Thyroid gland (tissue), 4 donors: ENCODE measurements around the gene OSGIN1. TPM values are rescaled to one million over a fixed set of nuclear protein-coding genes. Genes with fewer than 3 reads are reported as not detected.
"Not testable (repeated sequence)": the region's sequence is repeated elsewhere in the genome, so short reads cannot be mapped to it uniquely, and the experiment has no call there.

Experiments
- DNase-seq, 2 donors: peaks; one replicate each; pipeline ENCODE4 v3.0.0-alpha.2; 2019
- H3K27ac ChIP-seq, 3 donors: fragments of 200-600 bp; sonication (generic); 1 replicate in 2 of 3; 2 replicates in 1 of 3; pipeline ENCODE4 v1.5.1; 2016 to 2019; ENCODE audit warnings: mild to moderate bottlenecking in 1 of 3, moderate library complexity in 1 of 3
- H3K27me3 ChIP-seq: fragments of 200-600 bp; sonication (generic); one replicate; pipeline ENCODE4 v1.5.1; 2019
- H3K36me3 ChIP-seq, 2 donors: fragments of 200-600 bp; sonication (generic); one replicate each; pipeline ENCODE4 v1.5.1; 2016 to 2019
- H3K4me1 ChIP-seq, 2 donors: fragments of 200-600 bp; sonication (generic); one replicate each; pipeline ENCODE4 v1.5.1; 2017 to 2019
- H3K4me3 ChIP-seq, 3 donors: fragments of 200-600 bp; sonication (generic); replicated peaks in 1 of 3; 1 replicate in 2 of 3; 2 replicates in 1 of 3; pipeline ENCODE4 v1.5.1; 2016; ENCODE audit warnings: mild to moderate bottlenecking in 1 of 3
- H3K9me3 ChIP-seq: fragments of 200-600 bp; sonication (generic); one replicate; pipeline ENCODE4 v1.5.1; 2017
- POLR2A ChIP-seq, 2 donors: fragments of 450-650 bp; IDR thresholded peaks; one replicate each; pipeline ENCODE4 v1.6.1; 2017; ENCODE audit warnings: antibody characterized with exemption in 2 of 2, mild to moderate bottlenecking in 2 of 2, moderate library complexity in 1 of 2
- WGBS, 2 donors: methylation state at CpG; one replicate each; pipeline ENCODE4 v1.1.5; 2017; 5-methylcytosine and 5-hydroxymethylcytosine counted together
- intact Hi-C: fragments of 100-400 bp; cut with DNase I; formaldehyde crosslinking; loops from one replicate; pipeline ENCODE4 v1.15.1; 2023
- total RNA-seq, 4 donors: library from RNA; depleted of rRNA; stranded (reverse); fragments of >200 nt; gene quantifications; one replicate each; pipeline ENCODE4 v1.2.3, GENCODE V29; 2016
- TF ChIP-seq, protein P1 (sequence below), 6 experiments: fragments of 200-600 bp in 3 of 6; fragments of 450-650 bp in 3 of 6; sonication (generic) in 3 of 6; IDR thresholded peaks; one replicate each; pipeline ENCODE4 v1.5.1; 2016 to 2019; ENCODE audit warnings: antibody characterized with exemption in 6 of 6, mild to moderate bottlenecking in 2 of 6, inconsistent platforms in 1 of 6, moderate library complexity in 1 of 6

OSGIN1 gene
- total RNA-seq, 4 donors from 2014 or later = 14.5 to 53.5 (median 31.9) TPM

DNA sequence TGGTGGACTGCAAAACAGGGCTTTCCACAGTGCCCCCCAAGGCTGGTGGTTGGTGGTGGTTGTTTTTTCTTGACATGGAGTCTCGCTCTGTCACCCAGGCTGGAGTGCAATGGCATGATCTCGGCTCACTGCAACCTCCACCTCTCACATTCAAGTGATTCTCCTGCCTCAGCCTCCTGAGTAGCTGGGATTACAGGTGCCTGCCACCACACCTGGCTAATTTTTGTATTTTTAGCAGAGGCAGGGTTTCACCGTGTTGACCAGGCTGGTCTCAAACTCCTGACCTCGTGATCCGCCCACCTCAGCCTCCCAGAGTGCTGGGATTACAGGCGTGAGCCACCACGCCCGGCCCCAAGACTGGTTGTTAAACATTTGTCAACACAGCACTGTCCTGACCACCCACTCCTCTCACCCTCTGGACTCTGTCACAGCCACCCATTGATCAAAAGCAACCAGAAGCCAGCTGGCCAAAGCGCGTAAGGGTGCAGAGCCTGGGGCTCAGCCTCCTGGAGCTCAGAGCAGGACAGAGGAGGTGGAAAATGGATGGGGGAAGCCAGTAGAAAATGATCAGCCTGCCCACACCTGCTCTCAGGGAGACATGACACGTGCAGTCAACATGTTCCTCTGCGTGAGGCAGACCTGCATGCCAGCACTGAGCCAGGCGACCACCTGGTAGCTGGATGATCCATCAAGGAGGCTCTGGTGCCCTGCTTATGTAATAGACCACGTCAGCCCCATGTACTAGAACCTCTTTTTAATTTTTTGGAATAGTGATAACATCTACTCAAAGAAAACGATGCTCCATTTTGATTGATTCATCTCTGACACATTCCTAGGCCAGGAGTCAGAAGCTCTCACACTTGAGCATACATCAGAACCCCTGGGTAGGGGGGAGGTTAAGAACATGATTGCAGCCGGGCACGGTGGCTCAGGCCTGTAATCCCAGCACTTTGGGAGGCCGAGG is 14.8 kb upstream of the OSGIN1 start:
- TF ChIP-seq, protein P1, sequence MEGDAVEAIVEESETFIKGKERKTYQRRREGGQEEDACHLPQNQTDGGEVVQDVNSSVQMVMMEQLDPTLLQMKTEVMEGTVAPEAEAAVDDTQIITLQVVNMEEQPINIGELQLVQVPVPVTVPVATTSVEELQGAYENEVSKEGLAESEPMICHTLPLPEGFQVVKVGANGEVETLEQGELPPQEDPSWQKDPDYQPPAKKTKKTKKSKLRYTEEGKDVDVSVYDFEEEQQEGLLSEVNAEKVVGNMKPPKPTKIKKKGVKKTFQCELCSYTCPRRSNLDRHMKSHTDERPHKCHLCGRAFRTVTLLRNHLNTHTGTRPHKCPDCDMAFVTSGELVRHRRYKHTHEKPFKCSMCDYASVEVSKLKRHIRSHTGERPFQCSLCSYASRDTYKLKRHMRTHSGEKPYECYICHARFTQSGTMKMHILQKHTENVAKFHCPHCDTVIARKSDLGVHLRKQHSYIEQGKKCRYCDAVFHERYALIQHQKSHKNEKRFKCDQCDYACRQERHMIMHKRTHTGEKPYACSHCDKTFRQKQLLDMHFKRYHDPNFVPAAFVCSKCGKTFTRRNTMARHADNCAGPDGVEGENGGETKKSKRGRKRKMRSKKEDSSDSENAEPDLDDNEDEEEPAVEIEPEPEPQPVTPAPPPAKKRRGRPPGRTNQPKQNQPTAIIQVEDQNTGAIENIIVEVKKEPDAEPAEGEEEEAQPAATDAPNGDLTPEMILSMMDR (IDR thresholded peaks at IDR 0.05) = no peak
- no peak for TF ChIP-seq POLR2A (IDR thresholded peaks at IDR 0.05)
- Histone ChIP-seq H3K4me1 (no peaks in the 10 kb centered on the region), H3K36me3 (no peaks in the 10 kb centered on the region), H3K27ac (no peak overlapping the region), H3K9me3 (no peaks in the 10 kb centered on the region), H3K4me3 (no peak overlapping the region), H3K27me3 (no peaks in the 10 kb centered on the region)
- 93 to 96% methylated on average over 18 of the region's 18 CpGs for WGBS, 2 donors
- no peak for DNase-seq
- intact Hi-C loops = no loop called here

DNA sequence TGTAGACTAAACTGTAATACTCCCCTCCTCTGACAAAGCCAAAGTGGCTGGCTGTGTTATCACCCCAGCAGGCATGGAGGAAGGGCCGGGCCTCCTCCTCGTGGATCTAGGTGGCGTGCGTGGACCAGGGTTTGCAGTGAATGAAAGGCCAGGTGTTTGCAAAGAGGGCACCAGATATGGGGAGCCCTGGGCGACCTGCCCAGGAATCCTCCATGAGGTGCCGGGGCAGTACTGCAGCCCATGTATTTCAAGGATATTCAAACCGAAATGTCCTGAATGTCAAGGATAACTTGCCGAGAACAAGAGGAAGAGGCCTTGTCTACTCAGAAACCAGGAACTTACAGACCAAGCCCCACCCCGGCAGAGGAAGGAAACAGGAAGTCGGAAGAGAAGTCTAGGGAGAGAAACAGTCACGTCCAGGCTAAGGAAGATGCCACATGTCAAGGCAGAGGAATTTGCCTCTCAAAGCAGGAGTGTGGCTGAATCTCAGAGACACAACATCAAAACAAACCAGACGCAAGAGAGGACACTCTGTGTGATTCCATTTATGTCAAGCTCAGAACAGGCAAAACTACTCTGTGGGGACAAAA is 13.7 kb upstream of the OSGIN1 start:
- Histone ChIP-seq H3K9me3 (no peaks in the 10 kb centered on the region), H3K4me3 (no peak overlapping the region), H3K36me3 (no peaks in the 10 kb centered on the region), H3K27ac (no peak overlapping the region), H3K4me1 (no peaks in the 10 kb centered on the region), H3K27me3 (no peaks in the 10 kb centered on the region)
- intact Hi-C loops = no loop called here
- TF ChIP-seq, protein P1 (IDR thresholded peaks at IDR 0.05) = no peak
- no peak for TF ChIP-seq POLR2A (IDR thresholded peaks at IDR 0.05)
- DNase-seq = no peak
- 85 to 89% methylated on average over 12 of the region's 12 CpGs for WGBS, 2 donors

DNA sequence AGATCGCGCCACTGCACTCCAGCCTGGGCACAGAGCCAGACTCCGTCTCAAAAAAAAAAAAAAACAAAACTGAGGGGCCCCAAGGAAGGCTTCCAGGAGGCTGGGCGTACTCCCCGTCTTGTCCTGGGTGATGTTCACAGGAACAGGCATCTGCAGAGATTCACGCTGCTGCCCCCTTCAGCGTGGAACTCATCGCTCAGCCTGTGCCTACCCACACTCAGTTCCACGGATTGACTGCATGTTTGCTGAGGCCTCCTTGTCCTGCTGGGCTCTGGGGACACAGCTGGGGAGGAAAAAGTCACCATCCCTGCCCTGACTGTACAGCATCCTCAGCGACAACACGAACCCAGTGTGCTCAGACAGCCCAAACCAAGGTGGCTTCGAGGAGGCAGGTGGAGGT is 12.9 kb upstream of the OSGIN1 start:
- H3K4me3 ChIP-seq = no peak overlapping the region
- no peak for DNase-seq
- H3K9me3 ChIP-seq = no peaks in the 10 kb centered on the region
- TF ChIP-seq, protein P1 (IDR thresholded peaks at IDR 0.05) = no peak
- TF ChIP-seq POLR2A (IDR thresholded peaks at IDR 0.05) = no peak
- no peaks in the 10 kb centered on the region for H3K36me3 ChIP-seq
- H3K27ac ChIP-seq = no peak overlapping the region
- no peaks in the 10 kb centered on the region for H3K27me3 ChIP-seq
- no peaks in the 10 kb centered on the region for H3K4me1 ChIP-seq
- 55 to 60% methylated on average over 12 of the region's 12 CpGs for WGBS, 2 donors
- intact Hi-C loops = no loop called here

DNA sequence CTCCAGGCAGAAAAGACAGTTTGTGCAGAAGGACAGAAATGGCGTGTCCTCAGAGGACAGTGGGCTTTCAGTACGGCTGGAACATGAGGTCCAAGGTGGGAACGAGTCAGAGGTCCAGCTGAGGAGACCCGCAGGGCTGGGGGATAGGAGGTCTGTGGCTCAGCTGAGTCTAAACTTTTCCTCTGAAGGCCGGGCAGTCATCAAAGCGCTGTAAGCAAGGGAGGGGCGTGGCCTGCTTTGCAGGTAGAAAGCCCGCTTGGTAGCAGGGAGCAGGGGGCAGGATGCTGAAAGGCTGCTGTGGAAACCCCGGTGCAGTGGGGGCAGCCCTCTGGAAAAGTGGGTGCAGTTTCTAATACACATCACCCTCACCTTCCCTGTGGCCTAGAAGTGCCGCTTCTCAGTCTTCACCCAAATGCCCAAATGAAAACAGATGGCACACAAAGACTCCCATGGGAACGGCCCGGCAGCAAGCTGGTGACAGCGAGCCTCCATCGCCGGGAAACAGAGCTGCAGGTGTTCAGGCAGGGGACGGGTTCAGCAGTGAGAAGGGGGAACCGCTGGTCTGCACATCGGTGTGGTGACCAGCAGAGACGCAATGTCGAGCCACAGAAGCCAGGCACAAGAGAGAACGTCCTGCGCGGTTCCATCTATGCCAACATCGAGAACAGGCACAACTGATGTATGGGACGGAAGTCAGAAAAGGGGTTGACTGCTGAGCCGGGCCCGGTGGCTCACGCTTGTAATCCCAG is 12.2 kb upstream of the OSGIN1 start:
- 82 to 85% methylated on average over 28 of the region's 28 CpGs for WGBS, 2 donors
- H3K4me1 ChIP-seq = no peaks in the 10 kb centered on the region
- TF ChIP-seq, protein P1 (IDR thresholded peaks at IDR 0.05) = no peak
- TF ChIP-seq POLR2A (IDR thresholded peaks at IDR 0.05) = no peak
- no peak overlapping the region for H3K27ac ChIP-seq
- no peak overlapping the region for H3K4me3 ChIP-seq
- DNase-seq = no peak
- H3K36me3 ChIP-seq = no peaks in the 10 kb centered on the region
- H3K27me3 ChIP-seq = no peaks in the 10 kb centered on the region
- H3K9me3 ChIP-seq = no peaks in the 10 kb centered on the region
- intact Hi-C loops = no loop called here

DNA sequence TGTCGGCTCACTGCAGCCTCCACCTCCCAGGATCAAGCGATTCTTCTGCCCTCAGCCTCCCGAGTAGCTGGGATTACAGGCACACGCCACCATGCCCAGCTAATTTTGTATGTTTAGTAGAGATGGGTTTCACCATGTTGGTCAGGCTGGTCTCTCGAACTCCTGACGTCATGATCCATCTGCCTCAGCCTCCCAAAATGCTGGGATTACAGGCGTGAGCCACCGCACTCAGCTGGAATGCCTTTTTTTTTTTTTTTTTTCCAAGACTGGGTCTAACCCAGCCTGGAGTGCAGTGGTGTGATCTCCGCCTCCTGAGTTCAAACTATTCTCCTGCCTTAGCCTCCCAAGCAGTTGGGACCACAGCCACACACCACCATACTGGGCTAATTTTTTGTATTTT is 11.5 kb upstream of the OSGIN1 start:
- intact Hi-C loops, H3K36me3 ChIP-seq, H3K27me3 ChIP-seq, H3K4me1 ChIP-seq, H3K4me3 ChIP-seq, H3K9me3 ChIP-seq, DNase-seq, H3K27ac ChIP-seq: not testable (repeated sequence)
- 96 to 100% methylated on average over 8 to 9 of the region's 9 CpGs for WGBS, 2 donors
